Ectodermal cell (in vitro differentiated cells): ENCODE data around the gene TFF2.

ENCODE experiments used
- H3K27ac ChIP-seq: 2 replicates; pipeline ENCODE4 v1.7.0; 2013; ENCODE audit warnings: mild to moderate bottlenecking, low read depth, low read length; ENCODE audit not compliant: insufficient read depth, poor library complexity, severe bottlenecking
- H3K27me3 ChIP-seq: 2 replicates; pipeline ENCODE4 v1.7.0; 2013; ENCODE audit warnings: mild to moderate bottlenecking, low read length; ENCODE audit not compliant: insufficient read depth, control insufficient read depth, poor library complexity, severe bottlenecking
- H3K36me3 ChIP-seq: one replicate; pipeline ENCODE4 v1.7.0; 2013; ENCODE audit warnings: low read length; ENCODE audit not compliant: control insufficient read depth, insufficient read depth
- H3K4me1 ChIP-seq: one replicate; pipeline ENCODE4 v1.7.0; 2013; ENCODE audit warnings: low read length; ENCODE audit not compliant: control insufficient read depth, insufficient read depth
- H3K4me3 ChIP-seq: 2 replicates; pipeline ENCODE4 v1.7.0; 2013; ENCODE audit warnings: low read depth, low read length, control low read depth; ENCODE audit not compliant: insufficient read depth
- H3K9me3 ChIP-seq: 2 replicates; pipeline ENCODE4 v1.7.0; 2013; ENCODE audit warnings: mild to moderate bottlenecking, low read length, moderate library complexity; ENCODE audit not compliant: control insufficient read depth
- WGBS, 2 experiments: methylation state at CpG; one replicate each; pipeline ENCODE4 v1.1.7; 2013; ENCODE audit warnings: missing lambda C conversion rate in 2 of 2; 5-methylcytosine and 5-hydroxymethylcytosine counted together

Gene TFF2

DNA sequence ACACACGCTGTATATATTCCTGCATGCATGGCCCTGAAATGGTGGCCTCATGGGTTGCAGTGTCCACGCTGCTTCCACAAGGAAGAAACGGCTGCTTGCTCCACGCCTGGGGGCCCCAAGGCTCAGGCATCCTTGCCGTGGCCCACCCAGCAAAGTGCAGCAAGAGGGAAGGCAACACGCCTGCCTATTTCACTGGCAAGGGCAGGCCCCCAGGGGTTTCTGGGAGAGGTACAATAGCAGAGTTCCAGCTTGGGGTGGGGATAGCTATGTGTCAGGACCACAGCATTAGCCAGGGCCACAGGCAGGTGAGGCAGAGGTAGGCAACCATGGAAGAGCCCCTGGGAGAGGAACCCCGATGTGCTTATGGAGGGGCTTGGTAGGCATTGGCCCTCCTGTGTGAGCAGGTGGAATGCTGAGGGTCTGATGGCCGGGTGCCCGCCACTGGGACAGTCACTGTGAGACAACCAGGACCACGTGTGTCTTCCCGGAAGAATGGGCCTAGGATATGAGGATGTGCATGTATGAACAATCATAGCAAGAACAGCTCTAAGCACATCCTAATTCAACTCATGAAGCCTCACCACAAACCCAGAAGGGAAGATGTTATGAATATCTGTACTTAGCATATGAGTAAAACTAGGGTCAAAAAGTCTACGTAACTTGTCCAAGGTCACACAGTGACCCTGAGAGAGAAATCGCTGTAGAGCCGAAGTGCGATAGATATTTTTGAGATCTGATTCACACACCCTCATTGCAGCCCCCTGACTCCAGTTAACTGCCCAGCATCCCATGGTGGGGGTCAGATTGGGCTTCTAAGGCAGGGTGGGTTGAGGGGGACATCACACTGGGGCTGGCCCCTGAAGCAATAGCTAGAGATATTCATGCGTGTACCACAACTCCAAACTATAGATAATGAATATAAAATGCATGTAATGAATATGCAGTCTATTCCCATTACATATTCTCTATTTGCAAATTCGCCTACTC, 11.8 kb downstream of the TFF2 start:
- Histone ChIP-seq H3K27me3 (no peaks in the 10 kb centered on the region), H3K9me3 (no peaks in the 10 kb centered on the region), H3K4me1 (peaks cover 6% of the 10 kb centered on the region), H3K36me3 (no peaks in the 10 kb centered on the region), H3K4me3 (no peak overlapping the region), H3K27ac (no peak overlapping the region)
- WGBS, 2 experiments = 96% methylated on average over 16 of the region's 17 CpGs

DNA sequence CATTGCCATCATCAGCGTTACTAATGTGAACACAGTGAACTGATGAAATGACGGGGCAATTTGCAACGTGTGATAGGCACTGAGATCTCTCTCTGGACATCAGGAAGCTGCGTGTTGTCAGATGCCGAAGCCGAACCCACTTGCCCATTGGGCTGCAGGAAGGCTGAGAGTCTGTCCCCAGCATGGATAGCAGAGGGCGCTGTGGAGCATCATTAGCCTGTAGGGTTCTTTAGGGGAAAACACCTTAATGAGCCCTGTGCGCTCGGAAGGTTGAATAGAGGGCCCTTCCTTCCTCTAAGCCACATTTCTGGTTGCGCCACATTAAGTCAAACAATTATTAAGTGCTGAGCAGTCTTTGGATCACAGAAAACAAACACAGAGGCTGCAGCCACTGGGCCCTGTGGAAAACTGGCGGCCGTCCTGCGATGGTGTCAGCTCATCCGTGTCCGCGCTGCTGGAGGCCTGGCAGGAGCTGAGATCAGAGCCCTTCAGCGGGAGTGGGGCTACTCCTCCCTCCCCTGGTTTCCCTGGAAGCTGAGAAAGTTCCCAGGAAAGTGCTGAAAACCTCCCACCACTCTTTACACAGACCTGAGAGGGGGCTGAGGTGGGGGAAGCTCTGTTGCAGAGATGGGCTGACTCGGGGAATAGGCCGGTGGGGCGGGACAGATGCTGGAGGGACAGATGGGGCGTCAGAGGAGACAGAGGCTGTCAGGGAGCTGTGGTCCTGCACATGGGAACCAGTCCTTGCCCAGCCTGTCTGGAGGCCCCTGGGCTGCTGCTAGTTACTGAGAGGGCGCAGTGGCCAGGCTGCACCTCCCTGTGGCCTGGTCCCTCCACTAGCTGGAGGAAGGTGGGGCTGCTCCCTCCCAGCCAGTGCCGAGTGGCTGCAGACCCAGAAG, 12.7 kb downstream of the TFF2 start:
- Histone ChIP-seq H3K27ac (peak overlapping the region; percentile 23), H3K4me1 (peaks cover 6% of the 10 kb centered on the region), H3K9me3 (no peaks in the 10 kb centered on the region), H3K36me3 (no peaks in the 10 kb centered on the region), H3K4me3 (no peak overlapping the region), H3K27me3 (no peaks in the 10 kb centered on the region)
- 61 to 67% methylated on average over 23 of the region's 23 CpGs for WGBS, 2 experiments

DNA sequence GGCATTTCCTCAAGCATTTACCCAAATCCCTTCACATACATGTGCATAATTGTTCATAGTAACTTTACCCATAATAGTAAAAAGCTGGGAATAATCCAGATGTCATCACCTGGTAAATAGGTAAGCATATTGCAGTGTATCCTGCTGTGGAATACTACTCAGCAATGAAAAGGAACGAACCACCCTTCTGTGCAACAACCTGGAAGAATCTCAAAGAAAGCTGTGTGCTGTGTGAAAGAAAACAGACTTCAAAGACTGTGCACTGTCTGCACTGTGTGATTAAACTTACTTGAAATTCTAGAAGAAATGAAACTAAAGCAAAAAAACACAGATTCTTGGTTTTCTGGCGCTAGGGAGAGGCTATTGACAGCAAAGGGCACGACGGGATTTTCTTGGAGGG, 13.5 kb downstream of the TFF2 start:
- no peaks in the 10 kb centered on the region for H3K36me3 ChIP-seq
- no peaks in the 10 kb centered on the region for H3K9me3 ChIP-seq
- no peak overlapping the region for H3K4me3 ChIP-seq
- 92 to 98% methylated on average over 4 of the region's 4 CpGs for WGBS, 2 experiments
- H3K27ac ChIP-seq = no peak overlapping the region
- H3K4me1 ChIP-seq = peaks cover 6% of the 10 kb centered on the region
- H3K27me3 ChIP-seq = no peaks in the 10 kb centered on the region

DNA sequence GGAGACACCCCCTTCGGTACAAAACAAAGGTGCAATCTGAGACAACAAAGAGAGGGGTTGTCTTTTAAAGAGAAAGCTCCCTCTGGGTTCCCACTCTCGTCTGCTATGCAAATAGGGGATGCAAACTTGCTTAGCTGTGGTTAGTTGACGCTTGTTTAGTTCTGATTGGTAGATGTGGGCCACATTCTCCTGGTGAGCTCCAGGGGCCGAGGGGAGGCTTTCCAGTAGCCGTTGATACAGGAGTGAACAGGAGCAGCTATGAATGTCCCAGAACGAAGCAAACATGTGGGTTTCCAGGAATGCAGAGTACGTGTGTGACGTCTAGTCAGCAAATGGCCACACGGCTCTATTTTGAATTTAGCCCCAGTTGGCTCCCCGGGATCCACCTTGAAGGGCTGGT, 14.7 kb downstream of the TFF2 start:
- Histone ChIP-seq H3K9me3 (no peaks in the 10 kb centered on the region), H3K36me3 (no peaks in the 10 kb centered on the region), H3K4me3 (no peak overlapping the region), H3K27me3 (no peaks in the 10 kb centered on the region), H3K27ac (no peak overlapping the region), H3K4me1 (peaks cover 6% of the 10 kb centered on the region)
- 22 to 25% methylated on average over 10 of the region's 10 CpGs for WGBS, 2 experiments

DNA sequence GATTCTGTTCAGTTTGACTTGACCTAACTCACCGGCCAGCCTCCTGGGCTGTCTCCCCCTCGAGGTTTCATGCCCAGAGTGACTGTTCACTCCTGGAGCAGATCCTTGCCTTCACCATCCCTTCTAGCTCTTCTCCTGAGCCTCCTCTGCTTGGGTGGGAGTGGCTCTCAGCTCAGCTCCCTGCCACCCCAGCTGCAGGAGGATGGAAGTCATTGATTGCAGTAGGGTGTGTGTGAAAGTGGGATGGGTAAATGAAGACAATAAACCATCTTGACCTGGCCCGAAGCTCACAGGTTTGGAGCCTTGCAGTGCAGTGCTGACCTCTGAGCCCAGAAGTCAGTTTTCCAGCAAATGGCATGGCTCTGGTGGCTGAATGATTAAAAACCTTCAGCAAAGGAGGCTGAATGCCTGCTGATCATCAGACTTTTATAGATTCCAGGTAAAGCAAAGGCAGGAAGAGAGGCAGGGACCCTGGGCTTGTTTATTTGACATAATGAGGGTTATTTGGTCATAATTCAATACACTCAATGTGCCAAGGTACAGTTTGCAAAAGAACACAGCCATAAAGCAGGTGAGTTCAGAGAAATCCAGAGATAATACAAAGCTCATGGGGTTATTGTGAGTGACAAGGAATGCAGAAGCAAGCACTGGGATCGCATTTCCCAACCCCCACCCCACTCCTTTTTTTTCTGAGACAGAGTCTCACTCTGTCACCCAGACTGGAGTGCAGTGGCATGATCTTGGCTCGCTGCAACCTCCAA, 18.1 kb downstream of the TFF2 start:
- Histone ChIP-seq H3K27me3 (no peaks in the 10 kb centered on the region), H3K4me1 (peaks cover 6% of the 10 kb centered on the region), H3K36me3 (no peaks in the 10 kb centered on the region), H3K4me3 (no peak overlapping the region), H3K9me3 (no peaks in the 10 kb centered on the region), H3K27ac (no peak overlapping the region)
- 89 to 91% methylated on average over 5 of the region's 5 CpGs for WGBS, 2 experiments

DNA sequence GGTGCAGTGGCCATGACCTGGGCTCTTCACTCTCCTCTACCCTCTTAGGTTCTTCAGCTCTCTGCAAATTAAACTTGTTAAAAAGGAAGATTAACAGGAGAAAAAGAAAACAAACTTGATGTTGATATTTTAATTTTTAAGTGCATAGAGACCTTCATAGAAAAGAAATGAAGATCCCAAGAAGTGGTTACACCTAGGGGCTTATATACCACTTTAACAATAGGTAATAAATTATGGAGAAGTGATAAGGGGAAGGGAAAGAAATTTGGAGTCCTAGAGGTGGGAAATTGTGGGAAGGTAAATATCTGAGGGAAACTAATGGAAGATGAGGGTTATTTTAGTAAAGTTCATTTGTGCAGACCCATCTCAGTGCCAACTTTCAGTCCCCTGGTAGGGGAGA, 19.1 kb downstream of the TFF2 start:
- Histone ChIP-seq H3K4me1 (peaks cover 6% of the 10 kb centered on the region), H3K36me3 (no peaks in the 10 kb centered on the region), H3K4me3 (no peak overlapping the region), H3K27me3 (no peaks in the 10 kb centered on the region), H3K27ac (no peak overlapping the region), H3K9me3 (no peaks in the 10 kb centered on the region)

DNA sequence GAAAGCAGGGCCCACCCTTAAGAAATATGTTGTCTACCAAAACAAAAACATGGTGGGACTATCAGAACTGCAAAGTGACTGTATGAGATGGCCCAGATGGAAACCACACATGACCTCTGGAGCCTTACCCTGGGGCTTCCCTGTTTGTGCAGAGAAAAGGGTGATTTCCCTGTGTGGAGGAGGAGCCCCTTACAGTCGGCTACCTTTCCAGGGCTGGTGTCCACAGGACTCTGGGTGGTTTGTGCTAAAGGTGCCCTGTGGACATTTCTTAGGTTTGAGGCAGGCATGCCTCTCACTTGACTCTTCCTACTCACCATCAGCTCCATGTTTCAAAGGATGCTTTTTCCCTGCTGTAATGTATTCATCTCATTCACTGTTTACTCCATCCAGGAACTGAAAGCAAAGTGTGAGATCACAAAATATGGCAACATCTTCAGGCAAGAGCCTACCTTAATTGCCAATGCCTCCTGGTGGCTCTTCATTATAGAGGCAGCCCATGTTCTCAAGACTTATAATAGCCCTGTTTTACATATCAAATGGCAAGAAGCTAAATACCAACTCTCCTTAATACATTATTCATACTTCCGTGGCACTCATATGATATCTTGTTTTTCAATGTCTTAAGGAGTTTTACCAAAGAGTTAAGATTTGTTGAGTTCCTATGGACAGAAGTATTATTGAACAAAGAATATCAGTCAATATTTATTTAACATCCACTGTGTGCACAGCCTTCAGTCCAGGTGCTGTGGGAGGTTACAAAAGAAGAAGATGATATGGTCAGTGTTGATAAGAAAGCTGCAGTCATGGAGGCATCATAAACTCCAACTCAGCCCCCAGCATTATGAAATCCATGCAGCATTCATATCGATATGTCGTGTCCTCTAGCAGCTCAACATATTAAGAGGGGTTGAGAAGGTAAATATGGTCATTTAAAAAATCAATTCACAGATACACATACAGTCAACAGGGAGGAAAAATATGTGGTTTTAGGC, 20.1 kb downstream of the TFF2 start:
- H3K4me3 ChIP-seq = no peak overlapping the region
- no peaks in the 10 kb centered on the region for H3K9me3 ChIP-seq
- H3K4me1 ChIP-seq = no peaks in the 10 kb centered on the region
- H3K27ac ChIP-seq = no peak overlapping the region
- H3K36me3 ChIP-seq = no peaks in the 10 kb centered on the region
- 86% methylated on average over 2 of the region's 4 CpGs for WGBS, 2 experiments
- no peaks in the 10 kb centered on the region for H3K27me3 ChIP-seq

DNA sequence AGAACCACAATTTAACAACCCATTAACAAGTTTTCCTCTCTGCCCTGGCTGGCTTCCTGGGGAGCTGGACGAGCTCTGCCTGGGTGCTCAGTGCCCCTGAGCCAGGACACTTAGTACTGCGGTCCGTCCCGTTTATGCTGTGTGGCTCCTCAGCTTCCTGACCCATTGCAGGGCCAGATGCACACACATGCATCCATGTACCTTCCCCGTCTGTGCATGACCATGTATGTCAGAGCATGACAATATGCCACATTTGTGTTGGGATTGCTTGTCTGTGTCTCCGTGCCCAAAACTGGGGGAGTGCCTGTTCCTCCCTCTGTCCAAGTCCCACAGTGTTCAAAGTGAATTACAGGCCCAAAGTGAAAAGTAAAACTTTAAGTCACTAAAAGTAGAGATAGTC, 25.9 kb downstream of the TFF2 start:
- WGBS, 2 experiments = 86 to 89% methylated on average over 6 of the region's 6 CpGs
- H3K27me3 ChIP-seq = no peaks in the 10 kb centered on the region
- no peaks in the 10 kb centered on the region for H3K36me3 ChIP-seq
- no peaks in the 10 kb centered on the region for H3K4me1 ChIP-seq
- no peak overlapping the region for H3K4me3 ChIP-seq
- no peaks in the 10 kb centered on the region for H3K9me3 ChIP-seq
- H3K27ac ChIP-seq = no peak overlapping the region

DNA sequence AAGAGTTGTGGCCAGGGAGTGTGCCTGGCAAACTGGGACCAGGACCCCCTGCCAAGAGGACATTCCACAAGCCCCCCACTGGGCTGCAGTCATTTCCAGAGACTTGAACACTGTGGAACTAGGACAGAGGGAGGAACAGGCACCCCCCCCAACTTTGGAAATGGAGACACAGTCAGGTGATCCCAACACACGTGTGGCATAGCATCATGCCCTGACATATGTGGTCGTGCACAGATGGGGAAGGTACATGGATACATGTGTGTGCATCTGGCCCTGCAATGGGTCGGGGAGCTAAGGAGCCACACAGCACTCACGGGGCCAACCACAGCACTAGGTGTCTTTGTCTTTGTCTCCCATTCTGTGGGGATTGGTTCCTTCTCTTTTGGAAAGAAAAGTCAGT, 28.9 kb downstream of the TFF2 start:
- H3K4me1 ChIP-seq = peaks cover 4% of the 10 kb centered on the region
- H3K36me3 ChIP-seq = no peaks in the 10 kb centered on the region
- H3K27me3 ChIP-seq = no peaks in the 10 kb centered on the region
- WGBS, 2 experiments = 91 to 95% methylated on average over 4 of the region's 4 CpGs
- H3K4me3 ChIP-seq = no peak overlapping the region
- no peaks in the 10 kb centered on the region for H3K9me3 ChIP-seq
- no peak overlapping the region for H3K27ac ChIP-seq
